Measurements from ENCODE around the gene CXCL8. TPM values are rescaled to one million over a fixed set of nuclear protein-coding genes. Genes with fewer than 3 reads are reported as not detected.
"Not testable (repeated sequence)": the region's sequence is repeated elsewhere in the genome, so short reads cannot be mapped to it uniquely, and the experiment has no call there.

The CXCL8 gene
- polyA plus RNA-seq, 4 donors, result 0.30 to 1.1 (median 0.60) TPM

- no peak for DNase-seq (ENCODE audit: low read depth in 4 of 4, low spot score in 3 of 4)
These were observed 2.3 kb downstream of the CXCL8 start for GRCh38 chr4:73742490-73743160.

DNA sequence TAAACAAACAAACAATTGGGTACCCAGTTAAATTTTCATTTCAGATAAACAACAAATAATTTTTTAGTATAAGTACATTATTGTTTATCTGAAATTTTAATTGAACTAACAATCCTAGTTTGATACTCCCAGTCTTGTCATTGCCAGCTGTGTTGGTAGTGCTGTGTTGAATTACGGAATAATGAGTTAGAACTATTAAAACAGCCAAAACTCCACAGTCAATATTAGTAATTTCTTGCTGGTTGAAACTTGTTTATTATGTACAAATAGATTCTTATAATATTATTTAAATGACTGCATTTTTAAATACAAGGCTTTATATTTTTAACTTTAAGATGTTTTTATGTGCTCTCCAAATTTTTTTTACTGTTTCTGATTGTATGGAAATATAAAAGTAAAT, 2.9 kb downstream of the CXCL8 start:
- no peak for DNase-seq (ENCODE audit: low read depth in 4 of 4, low spot score in 3 of 4)

DNA sequence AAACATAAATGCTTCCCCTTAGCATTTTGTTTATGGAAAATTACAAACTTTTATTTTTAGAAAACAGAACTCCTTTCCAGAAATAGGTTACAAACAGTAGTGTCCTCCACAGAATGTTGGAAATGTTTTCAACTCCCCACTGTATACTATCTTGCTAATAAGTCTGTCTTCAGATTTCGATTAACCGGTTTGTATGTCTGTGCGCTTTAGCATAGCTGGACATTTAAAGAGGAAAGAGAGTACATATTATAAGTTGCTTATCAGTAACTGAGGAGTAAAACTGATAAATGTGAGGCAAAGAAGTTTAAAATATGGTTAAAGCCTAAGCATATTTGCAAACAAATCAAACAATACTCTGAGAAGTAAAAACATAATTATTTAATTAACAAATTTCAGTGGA, 3.4 kb downstream of the CXCL8 start:
- DNase-seq (ENCODE audit: low read depth in 4 of 4, low spot score in 3 of 4), result no peak

DNA sequence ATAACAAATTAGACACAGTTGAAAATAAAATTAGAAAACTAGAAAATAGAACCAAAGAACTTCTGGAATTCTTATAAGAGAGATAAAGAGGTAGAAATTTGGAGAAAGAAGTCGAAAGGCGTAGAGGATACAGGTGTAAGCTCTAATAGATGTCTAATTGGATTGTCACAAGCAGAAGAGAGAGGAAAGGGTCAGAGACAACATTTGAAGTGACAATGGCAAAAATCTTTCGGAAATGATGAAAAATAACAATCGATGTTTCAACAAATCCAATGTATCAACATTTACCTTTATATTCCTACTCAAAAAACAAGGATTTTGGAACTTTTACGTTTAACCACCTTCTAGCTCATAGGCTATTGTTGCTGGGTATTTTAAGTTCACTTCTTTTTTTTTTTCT, 3.8 kb downstream of the CXCL8 start:
- DNase-seq (ENCODE audit: low read depth in 4 of 4, low spot score in 3 of 4), result no peak

DNA sequence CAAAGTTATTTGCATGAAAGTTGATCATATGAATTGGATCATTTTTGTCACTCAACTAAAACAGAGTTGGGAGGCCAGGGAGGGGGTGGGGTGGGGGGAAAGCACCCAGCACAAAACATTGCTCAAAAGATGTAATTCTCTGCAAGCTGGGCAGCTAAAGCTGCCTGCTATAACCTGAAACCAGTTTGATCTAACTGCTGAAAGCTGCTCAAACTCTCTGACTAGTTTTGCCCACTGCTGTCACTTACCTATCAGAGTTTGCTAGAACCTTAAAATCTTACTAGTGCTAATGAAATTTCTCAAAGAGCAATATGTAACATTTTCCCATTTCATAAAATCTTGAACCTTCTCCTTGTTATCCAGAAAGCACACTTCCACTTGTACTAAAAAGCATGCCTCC, 10.4 kb downstream of the CXCL8 start:
- DNase-seq (ENCODE audit: low read depth in 4 of 4, low spot score in 3 of 4), result no peak

GRCh38 chr4:73751166-73751565, 10.8 kb downstream of the CXCL8 start:
- no peak for DNase-seq (ENCODE audit: low read depth in 4 of 4, low spot score in 3 of 4)

DNA sequence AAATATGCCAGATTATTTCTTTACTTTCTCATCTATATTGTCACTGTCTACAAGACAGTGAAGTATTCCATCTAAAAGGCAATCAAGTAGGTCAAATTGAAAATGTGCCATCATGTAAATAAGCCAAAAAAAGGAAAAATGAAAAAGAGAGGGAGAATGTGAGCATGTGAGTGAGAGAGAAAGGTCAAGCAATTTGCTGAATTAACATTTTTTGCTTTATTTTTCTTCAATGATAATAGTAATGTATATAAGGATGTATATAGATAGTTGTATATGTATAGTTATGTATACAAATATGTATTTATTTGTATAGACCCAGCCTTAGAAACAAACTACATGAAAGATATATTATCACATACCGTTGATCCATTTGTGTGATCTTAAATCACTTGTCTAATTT, 11.5 kb downstream of the CXCL8 start:
- no peak for DNase-seq (ENCODE audit: low read depth in 4 of 4, low spot score in 3 of 4)

DNA sequence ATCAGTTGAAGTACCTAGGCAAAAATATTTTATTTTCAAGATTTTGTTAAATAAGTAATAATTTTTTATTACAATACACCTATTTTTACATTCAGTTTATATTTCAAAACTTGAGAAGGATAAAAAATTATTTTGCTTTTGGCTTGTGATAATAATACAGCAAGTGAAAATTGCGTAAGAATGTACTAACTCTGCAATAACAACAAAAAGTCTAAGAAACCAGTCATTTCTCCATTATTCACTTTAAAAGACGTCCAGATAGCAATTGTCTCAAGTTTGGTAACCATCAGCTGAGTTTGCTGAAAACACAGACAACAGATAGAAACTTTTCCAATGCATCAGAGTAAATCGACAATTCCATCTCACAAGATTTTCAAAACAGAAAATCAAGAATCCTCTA, 12.1 kb downstream of the CXCL8 start:
- no peak for DNase-seq (ENCODE audit: low read depth in 4 of 4, low spot score in 3 of 4)

DNA sequence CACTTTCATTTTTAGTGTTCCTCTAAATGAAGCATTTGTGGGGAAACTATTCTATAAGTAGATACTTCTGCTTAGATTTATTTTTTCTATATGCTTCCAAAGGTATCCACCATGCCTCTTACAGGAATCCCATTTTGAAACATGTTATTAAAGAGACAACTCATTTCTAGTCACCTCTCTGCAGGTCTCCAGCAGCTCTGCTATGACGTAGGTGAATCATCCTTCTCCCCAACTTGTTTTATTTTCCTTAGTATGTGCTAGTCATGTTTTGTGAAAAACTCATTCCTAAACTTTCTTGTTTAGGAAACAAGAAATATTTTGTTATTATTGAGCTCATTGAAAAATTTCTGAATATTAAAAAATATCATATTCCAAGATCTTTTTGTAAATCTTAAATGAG, 12.8 kb downstream of the CXCL8 start:
- DNase-seq (ENCODE audit: low read depth in 4 of 4, low spot score in 3 of 4), result no peak

- DNase-seq (ENCODE audit: low read depth in 4 of 4, low spot score in 3 of 4), result no peak
These were observed 14.6 kb downstream of the CXCL8 start for GRCh38 chr4:73754934-73755333.

DNA sequence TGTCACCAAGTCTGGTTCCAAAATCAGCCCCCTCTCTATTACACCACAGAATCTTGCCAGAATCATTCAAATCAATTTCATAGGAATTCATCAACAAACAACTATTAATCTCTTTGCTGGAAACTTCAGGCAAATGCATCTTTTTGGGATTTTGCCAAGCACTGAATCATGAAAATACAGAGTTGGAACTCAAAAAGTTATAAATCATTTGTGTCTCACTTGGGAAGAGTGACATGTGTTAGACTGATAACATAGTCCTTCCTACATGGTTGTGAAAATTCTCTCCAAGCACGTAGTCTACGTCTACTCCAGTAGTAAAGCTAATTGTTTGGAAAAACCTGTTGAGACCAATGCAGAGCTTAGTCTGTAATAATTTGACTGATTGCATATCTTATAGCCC, 19.0 kb downstream of the CXCL8 start:
- no peak for DNase-seq (ENCODE audit: low read depth in 4 of 4, low spot score in 3 of 4)

DNA sequence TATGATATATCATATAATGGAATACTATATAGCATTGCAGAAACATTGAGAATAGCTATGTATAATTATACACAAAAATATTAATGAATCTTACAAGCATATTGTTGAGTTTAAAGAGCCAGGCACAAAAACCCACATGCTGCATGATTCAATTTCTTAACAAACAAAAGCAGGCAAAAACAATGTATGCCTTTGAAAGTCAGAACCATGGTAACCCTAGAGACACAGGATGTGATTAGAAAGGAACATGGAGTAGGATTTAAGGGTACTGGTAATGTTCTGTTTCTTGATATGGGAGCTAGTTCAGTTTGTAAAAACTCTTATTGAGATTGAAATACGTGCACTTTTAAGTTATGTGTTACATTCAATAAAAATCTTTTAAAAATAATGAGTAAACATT, 21.5 kb downstream of the CXCL8 start:
- no peak for DNase-seq (ENCODE audit: low read depth in 4 of 4, low spot score in 3 of 4)

DNA sequence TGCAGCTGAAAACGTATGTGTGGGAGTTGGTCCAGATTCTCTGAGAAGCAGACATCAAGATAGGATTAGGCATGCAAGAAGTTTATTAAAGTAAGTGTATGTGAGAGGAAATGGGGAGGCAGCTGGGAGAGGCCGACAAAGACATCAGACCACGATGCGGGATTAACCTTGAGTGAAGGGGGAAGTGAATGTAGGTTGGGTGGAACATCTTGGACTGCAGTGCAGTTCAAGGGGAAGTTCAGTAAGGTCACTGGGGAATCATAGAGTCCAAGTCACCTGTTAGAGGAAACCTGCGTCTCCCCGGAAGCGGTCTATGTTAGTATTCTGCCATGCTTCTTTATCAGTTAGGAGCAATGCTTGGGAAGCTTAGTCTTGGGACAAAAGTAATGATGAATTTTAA, 22.0 kb downstream of the CXCL8 start:
- DNase-seq (ENCODE audit: low read depth in 4 of 4, low spot score in 3 of 4), result no peak

GRCh38 chr4:73763877-73764276, 23.5 kb downstream of the CXCL8 start:
- no peak for DNase-seq (ENCODE audit: low read depth in 4 of 4, low spot score in 3 of 4)

- DNase-seq (ENCODE audit: low read depth in 4 of 4, low spot score in 3 of 4), result no peak
These were observed 24.1 kb downstream of the CXCL8 start for GRCh38 chr4:73764513-73764912.

DNA sequence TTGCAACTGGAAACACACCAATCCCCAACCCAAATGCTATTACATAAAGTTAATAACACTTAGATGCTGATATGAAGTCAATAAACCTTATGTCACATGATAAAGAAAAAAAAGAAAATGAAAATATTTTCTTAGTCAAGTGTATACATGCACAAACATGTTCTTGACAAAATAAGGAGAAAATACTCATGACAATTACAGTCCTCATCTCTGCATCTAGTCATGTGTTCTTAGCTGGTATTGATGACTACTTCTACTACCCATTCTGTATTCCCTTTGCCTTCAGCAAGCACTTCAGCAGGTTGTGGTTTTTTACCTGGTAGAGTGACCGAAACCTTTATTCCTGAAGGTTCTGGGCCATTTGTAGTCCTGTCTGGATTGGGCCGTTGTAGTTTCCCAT, 24.9 kb downstream of the CXCL8 start:
- no peak for DNase-seq (ENCODE audit: low read depth in 4 of 4, low spot score in 3 of 4)

GRCh38 chr4:73770917-73771316, 30.5 kb downstream of the CXCL8 start:
- DNase-seq (ENCODE audit: low read depth in 4 of 4, low spot score in 3 of 4), result no peak

DNA sequence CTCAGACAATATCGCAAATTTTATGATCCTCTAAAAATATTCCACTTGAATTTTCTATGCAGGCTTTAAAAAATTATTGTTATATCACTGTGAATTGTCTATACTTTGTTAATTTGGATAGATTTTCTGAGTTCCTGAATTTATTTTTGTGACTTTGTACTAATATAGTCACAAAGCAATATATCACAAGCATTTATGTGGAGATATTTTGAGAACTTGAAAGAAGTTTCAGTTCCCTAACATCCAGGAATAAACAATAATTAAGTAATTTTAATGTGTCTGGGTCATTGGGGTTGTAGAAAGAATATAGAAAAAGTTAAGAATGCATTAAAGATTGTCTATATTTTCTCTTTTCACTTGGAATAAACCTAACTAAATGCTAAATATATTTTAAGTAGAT, 32.0 kb downstream of the CXCL8 start:
- DNase-seq (ENCODE audit: low read depth in 4 of 4, low spot score in 3 of 4), result no peak

DNA sequence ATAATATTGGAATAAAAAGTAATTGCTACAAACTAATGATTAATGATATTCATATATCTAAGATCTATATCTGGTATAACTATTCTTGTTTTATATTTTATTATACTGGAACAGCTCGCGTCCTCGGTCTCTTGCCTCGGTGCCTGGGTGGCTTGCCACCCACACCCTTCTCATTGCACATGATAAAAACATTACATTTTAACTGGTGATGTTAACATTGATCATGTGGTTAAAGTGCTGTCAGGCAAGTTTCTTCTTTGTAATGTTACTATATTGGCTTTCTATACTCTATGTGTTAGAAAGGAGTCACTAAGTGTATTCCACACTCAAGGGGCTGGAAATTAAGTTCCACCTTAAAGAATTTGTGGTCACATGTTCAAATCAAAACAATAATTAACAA, 34.0 kb downstream of the CXCL8 start:
- DNase-seq (ENCODE audit: low read depth in 4 of 4, low spot score in 3 of 4), result not testable (repeated sequence)

DNA sequence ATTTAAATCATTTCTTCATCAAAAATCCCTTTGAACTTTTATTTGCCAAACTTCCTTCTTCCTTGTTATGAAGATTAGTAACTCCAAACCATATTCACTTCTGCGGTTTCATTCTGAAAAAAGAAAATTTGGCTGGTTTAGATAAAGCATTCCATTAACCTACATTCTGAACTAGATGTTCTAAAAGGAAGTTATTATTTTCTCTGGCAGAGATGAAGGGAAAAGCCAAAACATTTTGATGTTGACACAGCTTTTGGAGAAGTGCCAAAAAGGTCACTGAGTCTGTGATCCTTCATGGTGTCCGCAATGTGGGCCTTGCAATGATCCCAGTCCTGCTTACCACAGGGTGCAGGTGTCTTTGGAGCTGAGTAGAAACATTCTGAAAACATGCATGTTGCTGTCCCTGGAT, 36.0 kb downstream of the CXCL8 start:
- DNase-seq (ENCODE audit: low read depth in 4 of 4, low spot score in 3 of 4), result no peak

DNA sequence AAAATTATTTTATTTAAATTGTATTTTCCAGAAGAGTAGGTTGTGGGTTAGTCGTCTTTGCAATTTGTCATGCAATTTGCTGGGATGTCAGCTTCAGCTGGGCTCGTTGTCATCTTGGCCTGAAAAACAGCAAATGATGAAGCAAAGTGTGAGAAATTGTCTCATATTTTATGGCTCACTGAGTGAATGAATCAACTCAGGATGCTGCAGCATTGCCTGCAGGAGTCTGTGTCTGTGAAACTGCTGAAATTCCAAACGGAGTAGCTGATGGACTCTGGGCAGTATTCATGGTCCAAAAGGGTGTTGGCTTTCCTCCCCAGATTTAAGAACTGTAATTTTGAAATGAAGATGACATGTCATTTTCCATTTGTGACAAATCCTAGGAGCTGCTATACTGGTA, 37.2 kb downstream of the CXCL8 start:
- no peak for DNase-seq (ENCODE audit: low read depth in 4 of 4, low spot score in 3 of 4)

GRCh38 chr4:73780243-73780642, 39.9 kb downstream of the CXCL8 start:
- DNase-seq (ENCODE audit: low read depth in 4 of 4, low spot score in 3 of 4), result no peak

DNA sequence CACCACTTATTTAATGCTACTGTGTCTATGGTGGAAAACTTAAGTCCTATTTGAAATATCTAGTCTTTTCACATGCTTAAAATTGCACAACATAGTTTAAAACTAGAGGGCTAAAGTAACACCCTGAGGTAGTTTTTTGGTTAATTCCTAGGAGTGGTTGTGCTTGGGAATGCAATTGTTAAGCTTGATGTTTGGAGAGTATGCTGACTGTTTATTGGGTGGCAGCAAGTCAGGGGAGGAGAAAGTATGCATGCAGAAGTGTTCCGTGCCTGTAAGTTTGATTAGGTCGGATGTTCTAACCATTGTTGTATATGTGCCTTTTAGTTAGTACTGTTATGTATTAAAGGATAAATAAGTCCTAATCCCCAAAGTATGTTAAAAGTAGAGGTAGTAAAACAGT, 40.5 kb downstream of the CXCL8 start:
- no peak for DNase-seq (ENCODE audit: low read depth in 4 of 4, low spot score in 3 of 4)

Data from right renal pelvis (tissue), 4 donors.